HPDE6-E6E7 (cell line): Measurements from ENCODE around the gene CALY.

Source experiments
- DNase-seq: peaks from one replicate; pipeline ENCODE4 v3.0.0; 2011; ENCODE audit warnings: missing footprints; ENCODE audit errors: extremely low spot score

Gene CALY

GRCh38 chr10:133311570-133311969 is 25.1 kb downstream of the CALY start:
- DNase-seq = no peak

GRCh38 chr10:133310789-133311188 is 25.9 kb downstream of the CALY start:
- DNase-seq = no peak

- DNase-seq = no peak
Measured at GRCh38 chr10:133310399-133310755, 26.3 kb downstream of the CALY start.

GRCh38 chr10:133309720-133310398 is 26.8 kb downstream of the CALY start:
- DNase-seq = no peak

- peak; percentile 60 for DNase-seq
Measured at GRCh38 chr10:133309100-133309719, 27.5 kb downstream of the CALY start.

- DNase-seq = peak; percentile 60
Measured at GRCh38 chr10:133308421-133309099, 28.1 kb downstream of the CALY start, which contains the start of the genes TUBGCP2 and ZNF511. Gene TUBGCP2, minus strand, starts transcription at chr10:133308872. Its CDS starts 5,931 bp downstream, at chr10:133302941. Gene ZNF511, plus strand, starts transcription at chr10:133308914. Its CDS starts 30 bp downstream, at chr10:133308944.

- peak; percentile 52 for DNase-seq
Measured at GRCh38 chr10:133307776-133308420, 28.8 kb downstream of the CALY start.

GRCh38 chr10:133306941-133307379 is 29.7 kb downstream of the CALY start:
- DNase-seq = no peak

GRCh38 chr10:133306097-133306476 is 30.6 kb downstream of the CALY start:
- DNase-seq = no peak

- no peak for DNase-seq
Measured at GRCh38 chr10:133303206-133303605, 33.5 kb downstream of the CALY start.

GRCh38 chr10:133302230-133302629 is 34.5 kb downstream of the CALY start:
- no peak for DNase-seq

- DNase-seq = no peak
Measured at GRCh38 chr10:133299738-133300137, 37.0 kb downstream of the CALY start.

- no peak for DNase-seq
Measured at GRCh38 chr10:133299224-133299623, 37.5 kb downstream of the CALY start.

GRCh38 chr10:133298466-133298865 is 38.2 kb downstream of the CALY start:
- DNase-seq = no peak

GRCh38 chr10:133297504-133297903 is 39.2 kb downstream of the CALY start:
- DNase-seq = no peak

GRCh38 chr10:133295426-133296320 is 41.0 kb downstream of the CALY start:
- DNase-seq = no peak

- no peak for DNase-seq
Measured at GRCh38 chr10:133294189-133294588, 42.5 kb downstream of the CALY start.

- DNase-seq = no peak
Measured at GRCh38 chr10:133293810-133294119, 42.9 kb downstream of the CALY start.

- DNase-seq = peak; percentile 88
Measured at GRCh38 chr10:133292919-133293809, 43.5 kb downstream of the CALY start.

GRCh38 chr10:133289761-133290160 is 46.9 kb downstream of the CALY start:
- no peak for DNase-seq
